GM21360 (cell line): ENCODE data around the gene ERRFI1.

Experiments used
- ATAC-seq: cut with Tn5 transposase; IDR thresholded peaks from one replicate; pipeline ENCODE4 v1.9.1; 2021; ENCODE audit warnings: mild to moderate bottlenecking, moderate library complexity; ENCODE audit not compliant: unreplicated experiment

The ERRFI1 gene

DNA sequence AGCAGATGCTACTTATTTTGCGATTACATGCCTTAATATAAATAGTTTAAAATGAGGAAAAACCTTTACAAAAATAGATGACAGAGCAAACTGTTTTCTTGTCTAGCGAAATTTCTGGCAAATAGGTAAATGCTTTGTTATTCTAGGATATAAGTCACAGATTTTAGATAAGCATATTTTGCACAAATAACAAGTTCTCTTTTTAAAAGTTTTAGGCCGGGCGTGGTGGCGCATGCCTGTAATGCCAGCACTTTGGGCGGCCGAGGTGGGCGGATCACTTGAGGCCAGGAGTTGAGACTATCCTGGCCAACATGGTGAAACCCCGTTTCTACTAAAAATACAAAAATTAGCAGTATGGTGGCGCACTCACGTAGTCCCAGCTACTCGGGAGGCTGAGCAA, 20.3 kb upstream of the ERRFI1 start:
- no peak for ATAC-seq

DNA sequence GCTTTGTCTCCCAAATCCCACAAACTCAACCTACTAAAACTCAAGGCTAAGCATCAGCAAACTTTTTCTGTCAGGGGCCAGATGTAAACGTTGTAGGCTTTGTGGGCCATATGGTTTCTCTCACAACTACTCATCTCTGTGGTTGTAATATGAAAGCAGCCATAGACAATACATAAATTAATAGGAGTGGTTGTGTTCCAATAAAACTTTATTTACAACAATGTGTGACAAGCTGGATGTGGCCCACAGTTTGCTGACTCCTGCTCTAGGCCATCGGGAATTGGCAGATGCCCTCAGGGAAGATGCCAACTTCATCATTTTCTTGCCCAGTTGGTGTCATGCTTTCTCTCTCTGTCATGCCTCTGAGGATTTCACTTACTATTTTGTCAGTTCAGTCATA, 17.5 kb upstream of the ERRFI1 start:
- ATAC-seq = no peak

DNA sequence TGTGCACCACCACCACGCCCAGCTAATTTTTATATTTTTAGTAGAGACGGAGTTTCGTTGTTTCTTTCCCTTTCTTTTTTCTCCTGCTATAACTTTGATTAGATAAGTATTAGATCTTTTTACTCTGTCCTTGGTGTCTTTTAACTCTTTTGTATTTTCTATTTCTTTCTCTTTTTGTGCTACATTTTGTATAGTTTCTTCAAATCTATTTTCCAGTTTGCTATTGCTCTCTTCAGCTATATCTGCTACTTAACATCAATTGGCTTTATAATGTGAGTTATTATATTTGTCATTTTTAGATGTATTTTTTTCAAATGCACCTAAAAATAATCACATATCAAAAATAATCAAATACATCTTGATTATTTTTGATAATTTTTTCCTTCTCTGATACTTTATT, 16.0 kb upstream of the ERRFI1 start:
- no peak for ATAC-seq

DNA sequence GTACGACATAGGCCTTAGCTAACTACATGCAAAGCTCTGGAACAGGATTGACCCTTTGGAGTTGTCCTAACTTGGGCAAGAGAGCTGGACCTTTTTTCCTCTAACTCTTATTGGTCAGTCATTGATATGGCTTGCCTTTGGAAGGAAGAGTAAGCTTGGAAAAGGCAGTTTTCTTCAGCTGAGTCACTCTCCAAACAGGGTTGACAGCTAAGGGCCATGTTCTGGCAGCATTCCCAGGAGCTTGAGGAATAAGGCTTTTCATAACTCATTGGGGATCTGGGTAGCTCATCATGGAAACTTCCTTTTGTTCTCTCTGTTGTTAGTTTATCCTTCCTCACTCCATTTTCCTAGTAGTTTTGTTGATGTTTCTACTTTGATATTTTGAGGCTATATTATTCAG, 14.5 kb upstream of the ERRFI1 start:
- no peak for ATAC-seq

DNA sequence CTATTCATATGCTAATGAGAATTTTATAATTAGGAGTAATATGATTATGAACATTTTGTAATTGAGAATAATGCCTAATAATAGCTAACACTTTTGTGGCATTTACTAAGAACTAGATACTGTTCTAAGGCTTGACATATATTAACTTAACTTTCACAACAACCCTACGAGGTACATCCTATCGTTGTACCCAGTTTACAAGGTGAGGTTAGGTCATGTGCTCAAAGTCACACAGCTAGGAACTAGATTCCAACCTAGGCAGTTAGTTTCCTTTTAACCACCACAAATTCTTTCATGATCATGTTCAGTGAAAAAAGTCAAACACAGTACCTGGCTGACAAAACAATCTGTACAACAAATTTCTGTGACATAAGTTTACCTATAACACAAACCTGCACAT, 13.0 kb upstream of the ERRFI1 start:
- no peak for ATAC-seq

DNA sequence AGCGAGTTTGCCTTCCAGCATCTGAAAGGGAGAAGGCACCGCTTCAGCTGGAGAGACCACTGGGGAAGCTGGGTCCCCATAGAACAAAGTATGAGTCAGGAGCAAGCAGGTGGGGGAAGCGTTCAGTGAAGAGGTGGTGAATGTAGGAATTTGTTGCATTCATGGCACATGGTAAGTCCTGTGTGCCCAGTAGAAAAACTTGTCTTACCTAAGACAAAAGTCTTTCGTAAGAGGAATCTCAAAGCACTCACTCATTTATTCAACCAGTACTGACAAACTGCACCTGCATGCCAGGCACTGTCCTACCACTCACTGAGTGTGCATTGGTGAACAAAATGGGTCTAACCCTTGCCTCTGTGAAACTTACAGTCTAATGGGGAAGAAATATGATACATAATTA, 9.2 kb upstream of the ERRFI1 start:
- no peak for ATAC-seq

DNA sequence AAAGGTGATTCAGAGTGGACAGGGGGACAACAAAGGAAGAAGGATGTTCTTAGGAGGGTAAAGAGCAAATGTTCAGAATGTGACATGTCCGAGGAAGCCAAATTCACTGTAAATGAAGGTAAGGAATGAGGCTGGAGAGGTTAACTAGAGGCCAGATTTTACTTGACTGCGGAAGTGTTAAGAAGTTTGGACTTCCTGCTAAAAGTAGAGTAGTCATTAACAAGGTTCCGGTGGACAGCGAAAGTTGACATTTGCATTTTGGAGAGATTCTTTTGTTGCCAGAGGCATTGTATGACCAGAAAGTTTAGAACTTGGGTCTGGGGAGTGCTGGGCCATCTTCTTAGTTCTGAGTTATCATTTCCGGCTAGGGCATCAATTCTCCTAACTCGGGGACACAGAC, 7.2 kb upstream of the ERRFI1 start:
- no peak for ATAC-seq

DNA sequence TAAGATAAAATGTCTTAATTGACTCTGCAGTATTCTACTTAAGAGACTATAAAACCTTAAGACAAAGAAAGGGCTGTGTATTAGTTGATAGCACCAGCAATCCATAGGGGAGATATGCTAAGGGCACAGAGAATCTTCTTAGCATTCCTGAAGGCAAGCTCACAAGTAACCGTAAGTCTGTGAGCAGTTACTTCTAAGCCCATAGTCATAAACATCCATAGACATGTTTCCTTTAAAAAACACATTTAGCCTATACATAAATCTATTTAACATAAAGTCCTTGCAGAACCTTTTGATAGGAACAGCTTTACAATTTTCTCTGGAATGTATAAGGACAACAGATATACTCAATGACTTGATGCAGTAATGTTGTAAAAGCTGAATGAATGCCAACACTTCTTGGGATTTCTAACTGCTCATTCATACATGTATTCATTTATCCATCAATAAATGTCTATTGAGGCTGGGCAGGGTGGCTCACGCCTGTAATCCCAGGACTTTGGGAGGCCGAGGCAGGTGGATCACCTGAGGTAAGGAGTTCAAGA, 6.3 kb upstream of the ERRFI1 start:
- no peak for ATAC-seq

DNA sequence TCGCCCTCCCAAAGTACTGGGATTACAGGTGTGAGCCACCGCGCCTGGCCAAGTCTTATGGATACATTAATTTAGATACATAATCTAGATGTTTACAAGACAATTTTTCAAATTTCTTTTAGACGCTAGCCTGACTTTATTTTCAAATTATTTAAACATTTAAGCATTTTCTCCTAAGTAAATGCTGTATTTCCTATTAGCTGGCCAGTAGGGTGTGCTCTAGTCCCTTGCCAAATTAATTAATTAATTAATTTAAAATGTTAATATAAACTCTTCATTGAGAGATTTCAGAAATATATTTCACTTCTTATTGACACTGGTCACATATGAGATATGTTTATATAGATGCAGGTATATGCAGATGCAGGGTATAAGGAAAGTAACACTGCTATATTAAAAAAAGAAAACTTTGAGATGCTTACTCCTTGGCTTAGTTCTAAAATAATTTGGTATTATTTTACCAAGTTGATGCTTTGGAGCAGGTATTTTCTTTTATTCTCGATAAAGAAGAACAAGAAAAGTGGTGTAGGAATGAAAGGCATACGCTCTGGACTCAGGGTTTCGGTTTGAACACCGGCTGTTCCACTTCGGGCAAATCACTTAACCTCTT, 5.2 kb upstream of the ERRFI1 start:
- ATAC-seq = no peak

DNA sequence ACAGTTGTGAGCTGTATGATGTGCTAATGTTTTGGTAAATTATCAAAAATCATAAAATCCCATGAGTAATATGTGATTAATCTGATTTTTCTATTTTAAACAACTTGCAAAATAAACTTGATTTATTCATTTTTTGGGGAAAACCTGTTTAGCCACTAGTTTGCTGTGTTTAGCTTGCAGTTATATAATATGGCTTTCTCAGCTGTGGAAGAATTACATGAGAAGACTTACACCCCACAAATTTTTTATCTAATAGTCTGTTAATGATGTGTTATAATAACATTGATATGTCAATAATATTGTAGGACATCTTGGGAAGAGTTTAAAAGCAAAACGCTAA, 2.4 kb upstream of the ERRFI1 start:
- ATAC-seq = no peak

DNA sequence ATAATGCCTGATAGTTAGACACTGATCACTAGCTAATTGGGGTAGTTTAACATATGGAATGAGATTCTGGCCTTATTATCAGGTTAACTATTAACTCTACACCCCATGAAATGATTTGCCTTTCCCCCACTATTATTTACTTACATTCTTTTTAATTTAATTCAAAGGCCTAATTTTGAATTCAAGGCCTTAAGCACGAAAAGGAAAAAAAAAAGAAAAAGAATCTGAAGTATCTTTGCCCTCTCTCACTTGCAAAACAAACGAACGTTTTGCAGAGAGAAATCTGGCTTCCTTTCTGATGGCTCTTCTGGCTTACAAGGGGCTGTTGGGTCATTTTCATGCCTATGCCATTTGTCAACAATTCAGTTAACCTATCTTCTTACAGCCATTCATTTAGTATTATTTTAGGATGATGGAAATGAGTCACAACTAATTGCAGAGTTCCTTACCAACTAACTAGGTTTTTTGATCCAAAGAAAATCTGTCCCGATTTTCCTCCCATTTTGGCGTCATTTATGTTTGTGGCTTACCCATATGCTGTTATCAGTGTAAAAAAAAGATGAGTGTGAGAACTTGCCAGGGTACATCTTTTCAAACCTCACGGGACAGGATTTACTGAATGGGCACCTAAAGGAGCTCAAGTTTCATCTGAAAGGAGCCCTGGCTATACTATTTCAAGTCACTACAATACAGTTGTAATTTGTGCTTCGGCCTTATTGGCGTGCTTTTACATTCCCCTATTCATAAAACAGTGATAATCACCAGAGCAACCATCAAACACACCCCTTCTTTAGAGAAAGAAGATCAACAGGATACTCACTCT, 1.9 kb upstream of the ERRFI1 start:
- ATAC-seq = no peak

DNA sequence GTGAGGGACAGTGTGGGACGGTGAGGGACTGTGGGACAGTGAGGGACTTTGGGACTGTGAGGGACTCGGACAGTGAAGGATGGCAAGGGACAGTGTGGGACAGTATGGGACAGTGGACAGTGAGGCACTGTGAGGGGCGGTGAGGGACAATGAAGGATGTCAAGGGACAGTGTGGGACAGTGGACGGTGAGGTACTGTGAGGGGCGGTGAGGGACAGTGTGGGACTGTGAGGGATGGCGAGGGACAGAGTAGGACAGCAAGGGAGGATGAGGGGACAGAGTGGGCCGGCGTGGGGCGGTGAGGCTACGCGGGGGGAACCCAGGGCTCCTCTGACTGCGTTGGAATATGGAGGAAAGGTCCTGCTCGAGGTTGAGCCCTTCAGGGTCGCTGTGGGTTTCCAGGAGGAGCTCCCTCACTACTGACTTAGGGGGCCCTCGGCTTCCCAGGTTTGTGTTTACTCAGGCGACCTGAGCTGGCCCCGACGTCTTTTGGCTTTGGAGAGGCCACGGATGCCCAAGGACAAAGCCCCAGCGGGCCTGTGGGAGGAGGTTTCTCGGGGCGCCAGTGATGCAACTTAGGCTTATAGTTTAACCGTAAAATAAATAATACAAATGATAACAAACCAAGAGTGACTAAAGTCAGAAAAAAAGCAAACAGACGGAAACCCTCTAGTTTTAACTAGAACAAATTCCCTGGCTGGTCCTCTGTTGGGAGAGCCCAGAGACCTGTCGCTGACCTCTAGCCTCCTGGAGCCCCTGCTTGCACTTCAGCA, 1.1 kb upstream of the ERRFI1 start:
- no peak for ATAC-seq

DNA sequence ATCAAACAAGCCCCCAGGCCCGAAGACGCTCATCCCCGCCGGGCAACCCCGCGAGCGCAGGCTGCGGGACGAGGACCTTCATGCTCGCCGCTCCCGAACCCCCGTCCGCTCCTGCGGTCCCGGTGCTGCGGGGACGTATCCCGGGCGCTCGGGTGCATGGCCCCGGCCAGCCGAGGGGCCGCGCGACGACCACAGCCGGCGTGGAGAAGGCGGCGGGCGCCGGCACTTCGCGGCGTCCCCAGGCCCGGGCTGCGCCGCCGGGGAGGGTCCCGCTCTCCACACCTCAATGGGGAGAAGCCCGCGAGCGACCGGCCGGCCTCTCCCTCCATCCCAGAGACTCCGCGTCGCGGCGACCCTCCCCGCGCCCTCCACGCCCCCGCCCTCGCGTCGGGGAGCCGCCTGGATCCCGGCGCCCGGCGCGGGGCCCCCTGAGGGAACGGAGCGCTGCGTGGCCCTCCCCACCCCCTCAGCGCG, 401 bp downstream of the ERRFI1 start:
- ATAC-seq = no peak

DNA sequence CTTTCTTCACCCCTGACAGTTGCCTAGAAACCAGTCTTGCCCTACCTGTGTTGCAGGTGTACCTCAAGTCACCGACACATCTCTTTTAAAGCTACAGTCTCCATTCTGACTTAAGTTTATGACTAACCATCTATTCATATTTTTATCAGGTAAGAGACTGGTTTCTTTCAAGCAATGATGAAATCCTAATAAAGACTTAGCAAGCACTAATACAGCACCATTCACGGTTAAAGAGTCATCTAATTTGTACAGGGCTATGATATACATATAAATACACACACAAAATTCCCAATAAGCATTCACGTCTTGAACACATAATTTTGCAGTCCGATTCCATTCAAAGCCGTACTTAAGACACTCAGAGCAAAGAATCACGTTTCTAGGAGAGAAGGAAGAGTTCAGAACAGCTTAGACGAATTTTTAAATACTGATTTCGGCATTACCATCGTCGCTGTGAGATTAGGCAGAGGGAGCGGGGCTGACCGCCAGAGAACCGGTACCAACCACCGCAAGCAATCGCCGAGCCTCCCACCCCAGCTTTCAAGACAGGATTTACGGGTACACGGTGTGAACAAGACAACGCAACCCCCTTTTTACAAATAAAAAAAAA, 943 bp downstream of the ERRFI1 start:
- ATAC-seq = no peak

DNA sequence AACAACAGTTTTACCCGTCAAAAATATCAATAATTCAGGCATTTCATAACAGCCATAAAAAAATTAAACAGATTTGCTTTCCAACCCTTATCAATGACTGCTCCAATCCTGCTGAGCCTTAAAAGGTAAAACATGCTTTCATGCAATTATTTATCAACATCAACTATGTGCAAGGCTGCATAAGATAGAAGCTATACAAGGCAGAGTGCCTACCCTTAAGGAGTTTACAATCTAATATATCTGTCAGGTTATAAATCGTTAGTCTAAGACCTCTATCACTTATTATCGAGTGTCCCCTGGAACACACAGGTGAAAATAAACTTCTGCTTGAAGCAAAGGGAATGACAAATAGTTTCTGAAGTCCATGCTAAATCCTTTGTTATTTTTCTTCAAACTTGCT, 1.8 kb downstream of the ERRFI1 start:
- ATAC-seq = no peak

DNA sequence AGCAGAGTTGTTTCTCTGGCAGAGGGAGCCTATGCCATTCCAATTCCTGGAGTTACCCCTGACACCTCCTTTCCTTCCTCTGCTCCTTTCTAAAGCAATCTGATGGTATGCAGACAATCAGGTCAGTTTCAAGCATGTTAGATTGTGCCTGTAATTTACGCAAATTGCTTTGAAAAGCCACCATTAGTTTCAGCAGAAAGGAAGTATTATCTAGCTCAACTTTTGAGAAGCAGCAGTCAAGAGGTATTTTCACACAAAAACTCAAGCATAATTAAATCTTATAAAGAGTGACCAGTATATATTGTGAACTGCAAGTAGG, 2.2 kb downstream of the ERRFI1 start:
- no peak for ATAC-seq

DNA sequence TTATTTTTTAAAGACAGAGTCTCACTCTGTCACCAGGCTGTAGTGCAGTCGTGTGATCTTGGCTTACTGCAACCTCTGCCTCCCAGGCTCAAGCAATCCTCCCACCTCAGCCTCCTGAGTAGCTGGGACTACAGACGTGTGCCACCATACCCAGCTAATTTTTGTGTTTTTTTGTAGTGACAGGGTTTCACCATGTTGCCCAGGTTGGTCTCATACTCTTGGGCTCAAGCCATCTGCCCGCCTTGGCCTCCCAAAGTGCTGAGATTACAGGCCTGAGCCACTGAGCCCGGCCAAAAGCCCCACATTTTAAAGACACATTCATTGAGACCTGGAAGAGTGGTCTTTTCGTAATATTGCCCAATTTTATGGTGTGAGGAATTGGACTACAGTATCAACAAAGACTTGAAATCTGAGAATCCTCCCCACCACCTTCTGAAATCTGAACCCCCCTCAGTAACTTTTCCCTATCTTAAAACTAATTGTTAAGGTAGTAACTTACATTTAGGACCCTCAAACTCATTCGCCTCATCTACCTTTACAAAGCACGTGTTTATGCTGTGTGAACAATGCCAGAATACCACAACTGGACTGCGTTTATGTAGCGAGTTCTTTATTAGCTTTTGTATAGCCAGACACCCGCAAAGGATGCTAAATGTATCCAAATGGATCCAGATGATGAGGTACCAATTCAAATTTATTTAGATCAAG, 2.7 kb downstream of the ERRFI1 start:
- no peak for ATAC-seq

DNA sequence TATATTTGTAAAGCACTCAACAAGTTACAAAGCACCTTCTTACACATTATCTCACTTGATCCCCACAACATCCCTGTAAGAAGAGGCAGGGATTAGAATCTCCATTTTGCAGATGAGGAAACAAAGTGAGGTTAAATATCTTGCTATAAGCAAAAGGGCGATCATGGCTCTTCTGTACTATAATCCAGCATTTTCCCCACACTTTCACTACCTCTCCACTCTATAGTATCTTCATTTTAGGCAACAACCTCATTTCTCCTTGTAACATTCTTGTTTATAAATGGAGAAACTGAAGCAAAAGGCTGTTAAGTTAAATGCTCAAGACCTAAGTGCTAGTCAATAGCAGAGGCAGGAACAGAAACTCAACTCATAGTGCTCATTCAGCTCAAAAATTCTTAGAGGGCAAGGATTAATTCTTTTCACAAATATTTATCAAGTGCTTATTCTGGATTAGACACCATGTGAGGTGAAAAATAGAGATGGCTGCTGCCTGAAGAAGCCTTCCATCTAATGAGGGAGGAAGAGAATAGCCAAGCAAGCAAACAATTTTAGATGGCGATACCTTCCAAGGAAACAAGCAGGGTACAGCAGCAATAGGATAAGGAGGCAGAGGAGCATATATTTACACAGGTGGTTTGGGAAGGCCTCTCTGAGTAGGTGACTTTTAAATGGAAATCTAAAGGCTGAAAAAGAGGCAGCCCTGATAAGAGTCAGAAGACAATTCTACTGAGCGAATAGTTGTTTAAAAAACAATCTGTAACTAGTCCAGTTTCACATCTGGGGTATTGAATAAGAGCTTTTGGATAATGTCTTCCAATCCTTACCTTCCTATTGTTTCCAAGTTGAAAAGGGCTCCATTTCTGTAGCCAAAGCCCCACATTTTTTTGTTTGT, 3.5 kb downstream of the ERRFI1 start:
- ATAC-seq = no peak

DNA sequence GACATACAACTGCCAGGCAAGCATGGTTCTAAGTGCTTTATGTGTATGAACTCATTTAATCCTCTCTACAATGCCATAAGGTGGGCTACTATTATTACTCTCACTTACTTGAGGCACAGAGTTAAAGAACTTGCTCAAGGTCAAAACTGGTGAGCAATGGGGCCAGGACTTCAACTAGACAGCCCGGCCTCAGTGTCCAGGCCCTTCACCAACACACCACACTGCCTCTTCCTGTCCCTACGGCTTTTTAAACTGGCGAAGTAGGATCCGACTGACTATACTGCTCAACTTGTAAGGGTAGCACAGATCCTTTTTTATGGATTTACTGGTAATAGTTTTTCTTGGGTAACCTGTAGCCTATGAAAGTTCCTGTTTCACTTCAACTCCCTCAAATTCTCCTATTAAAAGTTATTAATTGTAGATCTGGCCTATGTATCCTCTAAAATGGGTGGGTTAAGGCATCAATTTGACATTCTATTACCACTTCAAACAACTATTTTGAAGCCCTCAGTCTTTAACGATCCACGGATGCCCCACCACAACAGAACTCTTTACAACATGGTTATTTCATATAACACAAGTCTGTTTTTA, 4.3 kb downstream of the ERRFI1 start:
- no peak for ATAC-seq
